Loucy (cell line): ENCODE measurements around the gene RORC.

Experiments
- H2AFZ ChIP-seq: fragments of 200-600 bp; sonication (generic); 2 replicates; pipeline ENCODE4 v1.6.0; 2016; ENCODE audit warnings: antibody characterized with exemption, mild to moderate bottlenecking, low read length, moderate library complexity
- H3F3A ChIP-seq: fragments of 200-600 bp; 2 replicates; pipeline ENCODE4 v1.6.0; 2016; ENCODE audit warnings: antibody characterized with exemption, low read depth, mild to moderate bottlenecking
- H3K27me3 ChIP-seq: fragments of 200-600 bp; sonication (generic); 2 replicates; pipeline ENCODE4 v1.6.1; 2014; ENCODE audit warnings: low read length, mild to moderate bottlenecking; ENCODE audit not compliant: insufficient read depth, poor library complexity, severe bottlenecking
- H3K36me3 ChIP-seq: fragments of 200-600 bp; sonication (generic); 2 replicates; pipeline ENCODE4 v1.6.1; 2016; ENCODE audit warnings: low read length; ENCODE audit not compliant: insufficient read depth
- H3K4me1 ChIP-seq: fragments of 200-600 bp; sonication (generic); 2 replicates; pipeline ENCODE4 v1.5.1; 2014; ENCODE audit warnings: low read length, mild to moderate bottlenecking; ENCODE audit not compliant: insufficient read depth, poor library complexity, severe bottlenecking
- H3K4me2 ChIP-seq: fragments of 200-600 bp; sonication (generic); 2 replicates; pipeline ENCODE4 v1.6.0; 2014; ENCODE audit warnings: antibody characterized with exemption, low read length, low read depth, mild to moderate bottlenecking; ENCODE audit not compliant: poor library complexity, severe bottlenecking
- H3K4me3 ChIP-seq: fragments of 200-600 bp; sonication (generic); 2 replicates; pipeline ENCODE4 v1.5.1; 2014; ENCODE audit warnings: low read length, mild to moderate bottlenecking, mixed read lengths; ENCODE audit not compliant: poor library complexity, severe bottlenecking
- H3K79me2 ChIP-seq: fragments of 200-600 bp; sonication (generic); 2 replicates; pipeline ENCODE4 v1.6.1; 2014; ENCODE audit warnings: low read length; ENCODE audit not compliant: insufficient read depth
- H3K9ac ChIP-seq: fragments of 200-600 bp; sonication (generic); 2 replicates; pipeline ENCODE4 v1.6.0; 2014; ENCODE audit warnings: mild to moderate bottlenecking, low read depth, low read length, moderate library complexity; ENCODE audit not compliant: poor library complexity, severe bottlenecking
- H3K9me2 ChIP-seq: fragments of 200-600 bp; sonication (generic); replicated peaks from 2 replicates; pipeline ENCODE4 v1.6.1; 2016; ENCODE audit warnings: low read depth, low read length, mixed read lengths
- H3K9me3 ChIP-seq: fragments of 200-600 bp; sonication (generic); 2 replicates; pipeline ENCODE4 v1.6.1; 2014; ENCODE audit warnings: mild to moderate bottlenecking, antibody characterized with exemption, low read length, low read depth; ENCODE audit not compliant: insufficient read depth
- H4K20me1 ChIP-seq: fragments of 200-600 bp; sonication (generic); 2 replicates; pipeline ENCODE4 v1.6.0; 2014; ENCODE audit warnings: antibody characterized with exemption, low read length, mild to moderate bottlenecking; ENCODE audit not compliant: insufficient read depth, poor library complexity, severe bottlenecking
- EZH2phosphoT487 ChIP-seq: fragments of 200-600 bp; IDR thresholded peaks from 2 replicates; pipeline ENCODE4 v1.6.1; 2018; ENCODE audit warnings: antibody characterized with exemption, mild to moderate bottlenecking, moderate library complexity, borderline replicate concordance
- TF ChIP-seq, protein P1 (sequence below): fragments of 200-600 bp; sonication (generic); conservative IDR thresholded peaks from 2 replicates; pipeline ENCODE4 v1.5.1; 2014; ENCODE audit warnings: mild to moderate bottlenecking, antibody characterized with exemption, low read length

Gene RORC

DNA sequence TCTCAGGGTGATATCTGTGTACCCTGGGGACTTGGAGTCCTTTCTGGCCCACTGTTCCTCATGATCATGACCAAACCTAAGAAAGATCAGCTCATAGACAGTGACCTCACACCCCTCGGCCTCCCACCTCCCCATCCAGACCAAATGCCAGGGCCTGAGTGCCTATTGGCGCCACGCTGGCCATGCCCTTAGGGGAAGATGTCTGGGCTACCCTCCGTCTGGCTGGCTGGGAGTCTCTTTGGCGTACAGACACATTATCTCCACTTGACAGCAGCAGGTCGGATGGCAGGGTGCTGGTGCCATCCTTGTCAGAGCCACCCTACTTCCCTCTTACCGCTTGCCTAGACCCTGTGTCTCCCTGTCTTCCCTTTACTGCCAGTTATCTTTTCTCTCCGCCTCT is 8.4 kb downstream of the RORC start:
- H3K4me2 ChIP-seq, result no peak overlapping the region
- no peak overlapping the region for H3K9ac ChIP-seq
- no peaks in the 10 kb centered on the region for H3K9me3 ChIP-seq
- H3K4me3 ChIP-seq, result no peak overlapping the region
- H3K27me3 ChIP-seq, result no peaks in the 10 kb centered on the region
- H3K4me1 ChIP-seq, result peaks cover 61% of the 10 kb centered on the region
- H3K79me2 ChIP-seq, result no peaks in the 10 kb centered on the region
- H4K20me1 ChIP-seq, result no peaks in the 10 kb centered on the region
- no peaks in the 10 kb centered on the region for H3K9me2 ChIP-seq
- TF ChIP-seq EZH2phosphoT487, result no peak
- TF ChIP-seq, protein P1, sequence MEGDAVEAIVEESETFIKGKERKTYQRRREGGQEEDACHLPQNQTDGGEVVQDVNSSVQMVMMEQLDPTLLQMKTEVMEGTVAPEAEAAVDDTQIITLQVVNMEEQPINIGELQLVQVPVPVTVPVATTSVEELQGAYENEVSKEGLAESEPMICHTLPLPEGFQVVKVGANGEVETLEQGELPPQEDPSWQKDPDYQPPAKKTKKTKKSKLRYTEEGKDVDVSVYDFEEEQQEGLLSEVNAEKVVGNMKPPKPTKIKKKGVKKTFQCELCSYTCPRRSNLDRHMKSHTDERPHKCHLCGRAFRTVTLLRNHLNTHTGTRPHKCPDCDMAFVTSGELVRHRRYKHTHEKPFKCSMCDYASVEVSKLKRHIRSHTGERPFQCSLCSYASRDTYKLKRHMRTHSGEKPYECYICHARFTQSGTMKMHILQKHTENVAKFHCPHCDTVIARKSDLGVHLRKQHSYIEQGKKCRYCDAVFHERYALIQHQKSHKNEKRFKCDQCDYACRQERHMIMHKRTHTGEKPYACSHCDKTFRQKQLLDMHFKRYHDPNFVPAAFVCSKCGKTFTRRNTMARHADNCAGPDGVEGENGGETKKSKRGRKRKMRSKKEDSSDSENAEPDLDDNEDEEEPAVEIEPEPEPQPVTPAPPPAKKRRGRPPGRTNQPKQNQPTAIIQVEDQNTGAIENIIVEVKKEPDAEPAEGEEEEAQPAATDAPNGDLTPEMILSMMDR, result no peak
- no peak overlapping the region for H2AFZ ChIP-seq
- no peaks in the 10 kb centered on the region for H3F3A ChIP-seq
- H3K36me3 ChIP-seq, result no peaks in the 10 kb centered on the region

GRCh38 chr1:151822404-151822803 is 9.2 kb downstream of the RORC start:
- no peaks in the 10 kb centered on the region for H3K9me2 ChIP-seq
- TF ChIP-seq EZH2phosphoT487, result no peak
- TF ChIP-seq, protein P1, result no peak
- peaks cover 54% of the 10 kb centered on the region for H3K4me1 ChIP-seq
- no peaks in the 10 kb centered on the region for H3K79me2 ChIP-seq
- no peak overlapping the region for H3K9ac ChIP-seq
- no peaks in the 10 kb centered on the region for H3K36me3 ChIP-seq
- H3F3A ChIP-seq, result no peaks in the 10 kb centered on the region
- H3K4me3 ChIP-seq, result no peak overlapping the region
- no peak overlapping the region for H3K4me2 ChIP-seq
- H4K20me1 ChIP-seq, result no peaks in the 10 kb centered on the region
- H2AFZ ChIP-seq, result no peak overlapping the region
- H3K9me3 ChIP-seq, result no peaks in the 10 kb centered on the region
- no peaks in the 10 kb centered on the region for H3K27me3 ChIP-seq

DNA sequence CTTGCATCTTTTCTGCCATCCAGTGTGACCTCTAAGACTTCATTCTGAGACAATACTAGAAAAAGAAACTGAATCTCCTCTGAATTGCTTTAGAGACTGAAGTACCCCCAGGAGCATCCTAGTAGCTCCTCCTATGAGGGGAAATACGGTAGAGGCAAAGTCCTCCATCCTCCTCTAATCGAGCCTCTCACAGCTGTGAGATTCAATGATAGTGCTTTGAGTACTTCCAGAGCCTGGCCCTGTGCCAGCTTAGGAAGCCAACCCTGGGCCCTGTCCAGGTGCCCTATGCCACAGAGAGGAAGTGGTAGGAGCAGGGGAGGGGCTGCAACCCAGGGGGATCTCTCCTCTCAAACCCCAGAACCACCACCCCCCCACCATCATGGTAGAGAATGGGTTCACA is 10.7 kb downstream of the RORC start:
- Histone ChIP-seq H3K4me1 (peaks cover 55% of the 10 kb centered on the region), H3K27me3 (no peaks in the 10 kb centered on the region), H3K9ac (no peak overlapping the region), H3K4me2 (peak overlapping the region; percentile 61), H4K20me1 (no peaks in the 10 kb centered on the region), H3K9me2 (no peaks in the 10 kb centered on the region), H3K9me3 (no peaks in the 10 kb centered on the region), H3K36me3 (no peaks in the 10 kb centered on the region), H2AFZ (no peak overlapping the region), H3K79me2 (no peaks in the 10 kb centered on the region), H3K4me3 (no peak overlapping the region), H3F3A (no peaks in the 10 kb centered on the region)
- no peak for TF ChIP-seq EZH2phosphoT487
- TF ChIP-seq, protein P1, result no peak
